Measurements from ENCODE around the gene HAND1.

DNA sequence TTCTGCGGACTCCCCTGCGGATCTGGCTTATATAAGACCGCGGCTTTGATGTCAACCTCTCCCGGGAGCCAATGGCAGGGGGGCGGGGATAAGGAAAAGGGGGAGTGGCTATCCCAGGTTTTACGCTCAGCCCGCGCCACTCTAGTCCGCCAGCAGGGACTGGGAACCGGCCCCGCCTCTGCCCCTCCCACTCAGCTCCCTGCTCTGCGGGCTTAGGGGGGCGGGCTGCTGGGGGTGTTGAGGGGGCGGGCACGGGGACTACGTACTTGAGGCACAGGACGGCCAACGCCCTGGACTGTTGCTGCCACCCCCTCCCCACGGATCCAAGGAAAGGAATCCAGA, at the start of gene HAND1:
- no peak for TF ChIP-seq POLR2AphosphoS5 (IDR thresholded peaks at IDR 0.05)
- TF ChIP-seq POLR2A (IDR thresholded peaks at IDR 0.05) = no peak
- TF ChIP-seq, protein P1, sequence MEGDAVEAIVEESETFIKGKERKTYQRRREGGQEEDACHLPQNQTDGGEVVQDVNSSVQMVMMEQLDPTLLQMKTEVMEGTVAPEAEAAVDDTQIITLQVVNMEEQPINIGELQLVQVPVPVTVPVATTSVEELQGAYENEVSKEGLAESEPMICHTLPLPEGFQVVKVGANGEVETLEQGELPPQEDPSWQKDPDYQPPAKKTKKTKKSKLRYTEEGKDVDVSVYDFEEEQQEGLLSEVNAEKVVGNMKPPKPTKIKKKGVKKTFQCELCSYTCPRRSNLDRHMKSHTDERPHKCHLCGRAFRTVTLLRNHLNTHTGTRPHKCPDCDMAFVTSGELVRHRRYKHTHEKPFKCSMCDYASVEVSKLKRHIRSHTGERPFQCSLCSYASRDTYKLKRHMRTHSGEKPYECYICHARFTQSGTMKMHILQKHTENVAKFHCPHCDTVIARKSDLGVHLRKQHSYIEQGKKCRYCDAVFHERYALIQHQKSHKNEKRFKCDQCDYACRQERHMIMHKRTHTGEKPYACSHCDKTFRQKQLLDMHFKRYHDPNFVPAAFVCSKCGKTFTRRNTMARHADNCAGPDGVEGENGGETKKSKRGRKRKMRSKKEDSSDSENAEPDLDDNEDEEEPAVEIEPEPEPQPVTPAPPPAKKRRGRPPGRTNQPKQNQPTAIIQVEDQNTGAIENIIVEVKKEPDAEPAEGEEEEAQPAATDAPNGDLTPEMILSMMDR (IDR thresholded peaks at IDR 0.05) = no peak
- no peak for TF ChIP-seq EP300 (IDR thresholded peaks at IDR 0.05)
